Measurements from ENCODE around the gene FAM25A.

FAM25A gene

GRCh38 chr10:87059401-87059800 lies 39.3 kb downstream of the FAM25A start:
- in situ Hi-C loops (cut with MboI; ENCODE audit: low sequenced_read_pairs) = no loop called here

- in situ Hi-C loops (cut with MboI; ENCODE audit: low sequenced_read_pairs) = no loop called here
Measured at GRCh38 chr10:87060280-87060928, 40.3 kb downstream of the FAM25A start.

- in situ Hi-C loops (cut with MboI; ENCODE audit: low sequenced_read_pairs) = no loop called here
Measured at GRCh38 chr10:87064651-87065050, 44.6 kb downstream of the FAM25A start.

GRCh38 chr10:87066178-87066577 lies 46.1 kb downstream of the FAM25A start:
- in situ Hi-C loops (cut with MboI; ENCODE audit: low sequenced_read_pairs) = no loop called here

- in situ Hi-C loops (cut with MboI; ENCODE audit: low sequenced_read_pairs) = no loop called here
Measured at GRCh38 chr10:87066865-87067264, 46.8 kb downstream of the FAM25A start.

GRCh38 chr10:87068281-87068680 lies 48.2 kb downstream of the FAM25A start:
- in situ Hi-C loops (cut with MboI; ENCODE audit: low sequenced_read_pairs) = no loop called here

- in situ Hi-C loops (cut with MboI; ENCODE audit: low sequenced_read_pairs) = no loop called here
Measured at GRCh38 chr10:87072449-87072848, 52.4 kb downstream of the FAM25A start.
